SK-N-DZ (cell line): ENCODE data around the gene HPCAL4.

Experiments
- DNase-seq: peaks from one replicate; pipeline ENCODE4 v3.0.0-alpha.2; 2015; ENCODE audit warnings: low spot score

Gene HPCAL4

DNA sequence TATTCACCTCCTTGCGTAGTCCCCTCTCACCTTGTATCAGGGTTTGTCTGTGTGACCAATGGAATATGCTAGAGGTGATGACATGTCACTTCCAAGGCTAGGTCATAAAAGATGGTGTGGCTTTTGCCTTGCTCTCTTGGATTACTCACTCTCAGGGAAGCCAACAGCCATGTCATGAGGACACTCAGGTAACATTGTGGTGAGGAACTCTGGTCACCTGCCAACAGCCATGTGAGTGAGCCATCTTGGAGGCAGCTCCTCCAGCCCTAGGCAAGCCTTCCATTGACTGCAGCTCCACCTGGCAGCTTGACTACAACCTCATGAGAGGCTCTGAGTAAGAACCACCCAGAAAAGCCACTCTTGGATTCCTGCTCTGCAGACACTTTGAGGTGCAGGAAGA, 40.8 kb downstream of the HPCAL4 start:
- no peak for DNase-seq

DNA sequence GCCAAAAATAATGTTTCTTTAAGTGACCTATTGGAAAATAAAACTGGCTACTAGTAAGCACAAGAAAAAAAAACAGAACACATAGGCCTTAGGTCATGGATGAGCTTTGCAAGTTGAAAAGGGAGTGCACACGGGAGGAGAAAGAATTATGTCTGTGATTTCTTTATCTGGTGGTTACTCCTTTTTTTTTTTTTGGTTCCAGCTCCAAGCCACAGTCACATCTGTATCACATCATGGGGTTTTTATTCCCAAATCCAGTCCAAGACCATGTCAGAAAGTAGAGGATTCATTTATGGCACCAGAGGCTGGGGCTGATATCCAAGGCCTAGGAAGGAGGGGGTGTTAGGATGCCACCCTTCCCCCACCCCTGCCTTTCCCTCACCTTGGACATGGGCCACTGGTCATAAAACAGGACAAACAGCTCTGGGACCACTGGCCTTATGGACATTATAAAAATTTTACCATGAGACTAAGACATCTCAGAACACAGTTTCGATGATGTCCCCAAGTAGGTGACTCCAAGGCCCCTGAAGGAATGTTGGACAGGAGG, 41.5 kb downstream of the HPCAL4 start:
- no peak for DNase-seq

DNA sequence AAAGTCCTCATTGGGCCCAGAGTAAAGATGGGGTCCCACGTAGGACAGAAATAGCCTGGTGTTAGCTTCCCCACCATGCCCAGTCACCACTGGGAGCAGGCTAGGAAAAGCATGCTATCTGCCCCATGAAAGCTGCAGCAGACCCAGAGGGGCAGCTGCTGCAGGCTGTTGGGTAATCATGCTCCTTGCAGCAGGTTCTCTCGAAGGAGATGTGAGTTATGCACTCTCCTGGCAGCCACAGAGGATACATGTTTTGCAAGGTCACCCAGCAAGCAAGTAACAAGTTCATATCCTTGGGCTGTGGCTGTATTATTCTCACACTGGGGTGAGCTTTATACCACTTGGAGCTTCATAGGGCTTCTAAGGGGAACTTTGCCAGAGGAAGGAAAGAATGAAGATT, 42.7 kb downstream of the HPCAL4 start:
- DNase-seq: no peak

DNA sequence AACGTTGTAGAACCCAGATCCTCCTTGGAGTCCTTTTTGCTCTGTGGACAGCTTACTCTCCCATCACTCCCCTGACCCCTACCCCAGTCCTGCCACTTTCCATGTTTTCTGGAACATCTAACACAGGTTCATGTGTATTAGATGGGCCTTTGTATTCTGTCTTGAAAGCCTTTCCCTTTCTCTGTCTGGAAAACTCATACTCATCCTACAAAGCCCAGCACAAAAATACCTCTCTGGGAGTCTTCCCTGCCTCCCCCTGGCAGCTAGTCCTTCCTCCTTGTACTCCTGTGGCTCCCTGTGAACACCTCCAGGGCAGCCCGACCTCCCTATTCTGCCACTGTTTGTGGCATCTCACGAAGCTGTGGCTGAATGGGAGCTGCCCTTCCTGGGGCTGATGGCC, 44.0 kb downstream of the HPCAL4 start:
- no peak for DNase-seq

DNA sequence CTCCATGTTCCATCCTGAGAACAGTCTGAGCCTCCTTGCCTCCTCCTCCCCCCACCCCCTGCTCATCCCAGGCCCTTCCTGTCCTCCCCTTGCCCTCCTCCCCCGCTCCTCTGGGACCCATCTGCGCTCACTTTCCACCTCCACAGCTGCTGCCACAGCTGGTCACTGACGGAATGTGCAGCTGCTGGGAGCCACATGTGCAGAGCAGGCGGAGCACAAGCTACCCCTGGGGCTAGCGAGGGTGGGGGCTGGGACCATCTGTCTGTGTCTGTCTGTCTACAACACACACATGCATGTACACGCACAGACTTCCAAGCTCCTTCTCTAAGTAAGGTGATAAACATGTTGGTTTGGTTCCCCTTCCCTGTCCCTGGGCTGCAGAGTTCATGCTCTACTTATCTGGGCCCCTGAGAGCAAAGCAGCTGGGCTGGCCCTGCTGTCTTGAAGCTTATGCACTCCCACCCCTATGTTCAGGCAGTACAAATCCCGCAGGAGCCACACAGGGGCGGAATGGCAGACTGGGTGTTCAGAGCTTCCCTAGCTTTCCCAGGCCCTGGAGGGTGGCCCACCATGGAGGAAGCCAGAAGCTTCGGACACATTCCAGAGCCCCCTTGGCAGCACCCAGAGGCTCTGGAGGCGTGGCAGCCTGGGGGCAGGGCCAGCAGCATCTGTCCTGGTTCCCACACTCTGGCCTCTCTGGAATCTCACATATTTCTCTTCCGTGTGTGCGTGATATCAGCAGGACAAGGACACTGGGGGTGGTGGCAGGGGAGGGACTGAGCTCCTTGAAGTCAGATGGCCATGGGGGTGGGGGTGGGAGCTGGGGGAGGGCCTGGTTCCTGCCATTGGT, 44.8 kb downstream of the HPCAL4 start:
- no peak for DNase-seq

DNA sequence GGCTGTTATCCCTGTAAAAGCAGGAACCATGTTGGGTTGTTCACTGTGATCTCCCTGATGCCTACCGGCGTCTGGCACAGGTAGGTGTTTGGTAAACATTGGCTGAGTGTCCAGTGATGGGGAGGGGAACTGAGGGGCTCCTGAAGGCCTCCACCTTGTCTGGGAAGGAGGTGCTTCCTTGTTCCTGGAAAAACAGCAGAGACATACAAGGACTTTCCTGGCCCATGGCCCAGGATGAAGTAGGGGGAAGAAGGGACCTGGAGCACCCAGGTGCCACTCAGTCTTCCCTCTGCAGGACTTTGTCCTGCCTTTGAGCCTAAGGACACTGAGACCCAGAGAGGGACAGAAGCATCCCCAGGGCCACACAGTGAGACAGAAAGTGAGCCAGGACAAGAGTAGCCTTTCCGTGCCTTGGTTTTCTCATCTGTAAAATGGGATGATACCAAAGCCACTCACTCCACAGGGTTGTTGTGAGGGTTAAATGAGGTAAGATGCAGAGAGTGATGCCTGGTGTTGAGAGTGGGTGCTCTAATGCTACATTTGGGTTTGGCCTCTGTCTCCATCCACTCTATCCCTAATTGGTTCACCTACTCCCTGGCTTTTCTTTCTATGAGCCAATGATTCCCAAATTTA, 45.7 kb downstream of the HPCAL4 start:
- no peak for DNase-seq

DNA sequence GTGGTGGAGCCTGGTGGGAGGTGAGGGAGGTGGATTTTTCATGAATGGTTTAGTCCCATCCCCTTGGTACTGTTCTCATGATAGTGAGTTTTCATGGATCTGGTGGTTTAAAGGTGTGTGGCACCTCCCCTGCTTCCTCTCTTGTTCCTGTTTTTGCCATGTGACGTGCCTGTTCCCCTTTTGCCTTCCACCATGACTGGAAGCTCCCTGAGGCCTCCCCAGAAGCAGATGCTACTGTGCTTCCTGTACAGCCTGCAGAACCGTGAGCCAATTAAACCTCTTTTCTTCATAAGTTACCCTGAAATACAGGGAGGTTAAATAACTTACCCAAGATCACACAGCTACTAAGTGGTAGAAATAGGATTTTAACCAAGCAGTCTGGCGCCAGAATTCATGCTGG, 47.5 kb downstream of the HPCAL4 start:
- DNase-seq: no peak

DNA sequence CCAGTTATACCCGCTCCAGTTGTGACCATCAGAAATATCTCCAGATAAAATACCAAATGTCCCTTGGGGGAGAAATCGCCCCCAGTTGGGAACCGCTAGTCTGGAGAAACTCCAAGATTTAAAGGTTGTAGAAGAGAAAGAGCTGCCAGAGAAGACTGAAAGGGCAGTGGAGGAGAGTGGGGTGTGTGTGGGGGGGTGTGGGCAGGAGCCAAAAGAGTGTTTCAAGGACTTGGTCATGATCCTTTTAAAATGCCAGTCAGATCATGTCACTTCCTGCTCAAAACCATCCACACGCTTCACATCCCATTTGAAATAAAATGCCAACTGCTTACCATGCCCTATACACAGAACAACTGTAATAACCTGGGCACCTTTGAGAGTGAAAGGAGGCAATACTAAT, 48.4 kb downstream of the HPCAL4 start:
- DNase-seq: no peak

DNA sequence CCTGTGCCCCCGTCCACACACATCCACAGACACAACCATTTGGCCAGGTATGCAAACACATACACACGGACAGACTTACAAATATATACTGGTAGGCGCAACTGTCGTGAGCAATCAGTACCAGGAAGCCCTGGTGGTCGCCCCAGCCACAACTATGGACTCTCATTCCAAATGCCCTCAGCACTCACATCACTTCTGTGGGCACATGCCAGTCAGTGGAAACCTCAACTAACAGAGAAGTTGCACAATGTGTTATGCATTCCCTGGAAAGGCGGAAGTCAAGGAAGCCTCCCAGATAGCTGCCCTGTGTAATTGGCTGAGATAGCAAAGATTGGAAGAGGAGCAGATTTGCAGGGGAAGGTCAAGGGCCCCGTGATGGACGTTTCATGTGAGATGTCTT, 50.4 kb downstream of the HPCAL4 start:
- DNase-seq: no peak

DNA sequence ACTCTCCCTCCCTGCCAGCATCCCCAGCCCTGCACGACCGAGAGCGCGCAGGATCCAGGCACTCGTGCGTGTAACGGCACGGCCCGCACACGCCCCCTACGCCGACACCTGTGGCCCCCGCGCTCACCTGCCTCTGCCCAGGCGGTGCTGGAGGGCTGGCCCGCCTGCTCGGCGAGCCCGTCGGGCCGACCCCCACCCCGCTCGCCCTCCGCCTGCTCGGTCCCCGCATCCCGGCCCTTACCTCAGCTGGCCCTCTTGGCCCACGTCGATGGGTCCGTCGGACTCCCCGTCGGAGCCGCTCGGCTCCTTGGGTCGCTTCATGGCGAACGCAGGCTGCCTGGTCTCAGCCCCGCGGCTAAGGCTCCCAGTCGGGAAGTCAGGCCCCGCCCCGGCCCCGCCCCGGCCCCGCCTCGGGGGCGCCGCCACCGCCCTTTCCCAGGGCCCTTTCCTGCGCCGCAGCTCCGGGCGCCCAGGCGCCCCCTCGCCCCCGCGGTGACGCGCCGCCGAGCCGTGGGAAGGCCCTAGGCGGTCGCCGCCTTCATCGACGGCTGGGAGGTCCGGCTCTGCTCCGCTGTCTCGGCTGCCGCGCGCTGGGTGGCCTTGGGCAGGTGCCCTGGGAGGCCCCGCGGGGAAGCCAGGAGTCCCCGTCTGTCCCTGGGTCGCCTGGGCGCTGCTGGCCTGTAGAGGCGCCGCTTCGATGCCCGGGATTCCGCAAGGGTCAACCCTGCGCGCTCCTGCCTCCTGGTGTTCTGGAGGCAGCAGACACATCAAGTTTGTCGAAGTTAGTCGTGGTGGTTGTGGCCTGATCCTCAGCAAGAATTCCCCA, 51.7 kb downstream of the HPCAL4 start, which contains the start of gene HEYL:
Gene HEYL (minus strand): TSS at position 339 of the 826 bp plus-strand sequence. CDS start 18 bp downstream, at position 321.
- DNase-seq: peak; percentile 67

DNA sequence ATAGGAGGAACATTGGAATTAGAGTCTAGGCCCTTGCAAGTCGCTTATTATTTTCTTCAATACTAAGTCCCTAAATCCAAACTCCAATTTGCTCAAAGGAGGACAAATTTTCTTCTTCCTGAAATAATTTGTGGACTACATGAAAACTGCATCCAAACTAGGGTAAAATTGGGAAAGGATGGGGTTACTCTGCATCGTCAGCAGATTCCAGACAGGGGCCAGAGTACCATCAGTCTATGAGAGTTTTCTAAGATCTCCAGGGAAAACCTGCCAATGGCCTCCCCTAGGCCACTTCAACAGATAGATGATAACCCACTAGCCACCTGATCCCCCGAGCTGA, 52.3 kb downstream of the HPCAL4 start:
- no peak for DNase-seq

DNA sequence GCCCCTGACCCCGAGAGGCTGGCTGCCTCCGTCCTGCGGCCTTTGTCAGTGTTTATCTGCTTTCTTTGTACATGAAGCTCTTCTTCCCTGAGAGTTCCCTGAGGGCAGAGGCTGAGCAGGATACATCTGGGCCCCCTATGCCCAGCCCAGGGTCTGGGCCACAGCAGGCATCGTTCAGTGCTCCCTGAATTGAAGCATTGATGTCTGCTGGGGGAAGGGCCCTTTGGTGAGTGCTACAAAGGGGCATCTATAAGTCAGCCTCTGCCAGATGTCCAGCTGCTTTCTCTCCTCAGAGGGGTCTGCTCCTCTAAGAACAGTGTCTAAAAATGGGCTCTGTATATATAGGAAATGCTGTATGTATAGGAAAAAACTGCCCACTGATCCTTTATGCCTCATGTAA, 53.9 kb downstream of the HPCAL4 start:
- DNase-seq: no peak

DNA sequence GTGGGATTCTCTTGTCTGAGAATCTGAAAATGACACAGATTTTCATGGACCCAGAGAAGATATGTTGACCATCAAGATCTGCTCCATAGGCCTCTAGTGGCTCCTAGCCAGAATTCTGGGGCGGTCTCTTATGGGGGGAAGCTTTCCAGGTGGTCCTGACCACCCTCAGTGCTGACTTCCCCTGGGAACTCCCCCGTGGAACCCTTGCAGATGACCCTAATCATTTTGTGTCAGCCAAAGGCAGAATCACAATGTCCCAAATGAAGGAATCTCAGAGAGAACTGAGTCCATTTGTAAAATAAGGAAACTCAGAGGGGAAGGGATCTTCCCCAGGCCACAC, 55.4 kb downstream of the HPCAL4 start:
- DNase-seq: no peak

DNA sequence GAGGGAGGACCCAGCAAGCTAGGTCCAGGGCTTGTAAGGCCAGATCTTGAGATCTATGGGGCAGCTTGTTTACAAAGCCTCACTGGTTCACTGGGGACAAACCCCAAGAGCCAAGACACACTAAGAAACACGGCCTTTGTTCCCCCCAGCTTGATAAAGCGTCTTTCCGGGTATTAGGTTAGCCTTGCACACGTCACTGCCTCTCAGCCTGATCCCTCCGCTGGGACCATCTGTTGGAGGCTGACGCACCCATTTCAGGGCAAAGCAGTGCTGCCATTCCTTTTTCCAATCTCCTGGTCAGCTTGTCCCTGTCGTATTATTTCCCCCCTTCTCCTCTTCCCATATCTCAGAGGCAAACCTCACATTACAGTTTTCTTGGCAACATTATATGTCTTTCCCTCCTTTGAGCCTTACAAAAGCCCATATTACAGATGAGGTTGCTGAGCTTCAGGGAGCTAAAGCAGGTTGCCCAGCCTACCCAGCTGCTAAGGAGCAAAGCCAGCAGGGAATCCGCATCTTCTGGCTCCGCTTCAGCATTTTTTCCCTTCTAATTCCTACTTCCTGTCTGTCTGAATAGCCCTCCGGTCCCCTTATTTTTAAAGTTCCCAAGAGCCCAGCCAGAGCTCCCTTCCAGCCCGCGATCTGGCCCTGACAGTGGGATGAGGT, 55.9 kb downstream of the HPCAL4 start:
- DNase-seq: no peak

DNA sequence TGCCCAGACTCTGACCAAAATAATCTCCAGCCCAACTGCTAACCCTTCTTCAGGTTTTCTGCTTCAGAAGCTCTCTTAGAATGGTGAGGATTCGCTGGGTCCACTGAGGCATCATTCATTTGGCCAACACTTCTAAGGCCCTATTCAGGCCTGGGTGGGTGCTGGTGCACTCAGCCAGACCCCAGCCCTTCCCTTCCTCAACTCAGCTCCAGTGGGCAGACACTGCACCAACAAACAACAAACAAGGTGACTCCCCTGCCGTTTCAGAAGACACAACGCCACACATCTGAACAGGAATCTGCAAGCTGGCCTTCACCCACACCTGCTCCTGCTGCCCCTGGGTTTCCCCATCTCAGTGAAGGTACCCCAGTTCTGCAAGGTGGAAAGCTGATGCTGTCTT, 57.8 kb downstream of the HPCAL4 start:
- no peak for DNase-seq

DNA sequence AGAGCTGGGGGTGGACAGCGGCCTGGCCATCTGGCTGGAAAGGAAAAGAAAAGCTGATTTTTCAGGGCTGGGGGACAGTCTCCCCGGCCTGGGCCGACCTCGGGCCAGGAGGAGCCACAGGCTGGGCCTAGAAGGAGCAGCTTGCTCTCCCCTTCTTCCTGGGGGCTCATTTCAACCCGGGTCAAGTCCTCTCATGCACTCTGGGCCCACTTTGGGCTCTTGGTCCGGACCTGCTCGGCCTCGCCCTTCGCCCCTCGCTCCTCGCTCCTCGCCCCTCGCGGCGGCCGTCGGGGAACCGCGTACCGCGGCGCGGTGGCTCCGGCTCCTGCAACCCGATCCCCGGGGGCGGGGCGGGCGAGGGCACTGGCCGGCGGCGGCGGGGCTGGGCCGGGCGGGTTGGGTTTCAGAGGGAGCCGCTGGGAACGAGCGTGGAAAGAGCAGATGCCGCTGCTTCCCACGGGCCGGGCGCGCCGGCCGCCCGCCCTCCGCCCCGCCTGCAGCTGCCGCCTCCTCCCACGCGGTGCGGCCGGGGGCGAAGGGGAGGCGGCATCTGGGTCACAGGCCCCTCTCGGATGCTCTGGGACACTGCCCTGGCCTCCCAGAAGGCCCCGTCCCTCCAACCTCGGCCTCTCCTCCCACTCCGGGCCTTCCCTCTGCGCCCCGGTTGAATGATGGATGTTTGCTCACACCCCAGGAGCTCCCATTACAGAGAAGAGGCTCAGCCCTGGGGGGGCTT, 58.4 kb downstream of the HPCAL4 start:
- no peak for DNase-seq

DNA sequence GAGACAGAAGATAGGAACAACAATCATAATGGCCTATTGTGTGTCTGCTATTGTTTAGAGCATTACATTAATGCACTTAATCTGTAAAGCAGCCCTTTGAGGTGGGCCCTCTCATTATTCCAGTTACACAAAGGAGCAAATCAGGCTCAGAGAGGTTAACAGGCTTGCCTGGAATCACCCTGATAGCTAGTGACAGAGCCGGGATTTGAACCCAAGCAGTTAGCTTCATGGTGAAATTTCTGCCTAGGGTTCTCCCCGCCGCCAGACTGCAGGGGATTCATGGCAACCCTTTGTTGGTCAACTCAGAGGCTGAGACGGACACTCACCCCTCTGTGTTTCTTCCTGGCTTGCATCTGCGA, 58.9 kb downstream of the HPCAL4 start:
- no peak for DNase-seq

DNA sequence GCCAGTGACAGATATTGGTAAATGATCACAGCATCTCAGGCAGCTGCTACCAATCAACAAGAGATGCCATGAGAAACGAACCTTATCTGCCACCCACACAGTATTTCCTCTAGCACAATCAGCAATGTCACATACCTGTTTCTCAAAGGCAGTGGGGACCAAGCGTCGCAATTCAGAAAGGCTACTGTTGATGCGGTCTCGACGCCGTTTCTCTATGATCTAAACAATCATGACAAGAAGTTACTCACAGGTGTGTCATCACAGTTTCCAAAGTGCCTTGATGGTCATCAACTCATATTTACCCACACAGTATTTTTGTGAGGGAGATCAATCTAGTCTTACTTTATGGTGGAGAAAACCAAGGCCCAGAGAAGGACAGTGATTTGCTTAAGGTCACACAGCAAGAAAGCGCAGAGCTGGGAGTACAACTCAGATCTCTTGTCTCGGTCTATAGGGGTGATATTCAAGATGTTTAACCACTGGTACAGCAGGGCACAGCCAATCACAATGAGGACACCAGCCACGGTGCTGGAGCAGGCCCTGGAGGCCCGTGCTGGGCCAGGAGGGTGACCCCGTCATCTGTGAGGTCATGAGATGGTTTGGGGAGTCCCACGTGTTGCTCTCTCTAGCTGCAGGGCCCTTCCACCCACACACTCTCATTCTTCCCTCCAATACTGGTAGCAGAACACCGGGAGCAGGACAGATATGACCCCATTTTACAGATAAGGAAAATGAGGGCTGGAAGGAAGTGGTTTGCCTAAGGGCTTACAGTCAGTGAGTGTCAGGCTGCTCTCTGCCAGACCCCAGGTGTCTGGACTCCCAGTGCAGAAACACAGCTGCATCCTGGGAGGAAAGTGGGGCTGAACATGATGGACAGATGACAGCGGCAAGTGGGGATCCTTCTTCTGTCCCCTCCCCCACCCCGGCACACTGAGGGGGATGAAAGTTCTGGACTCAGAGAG, 59.6 kb downstream of the HPCAL4 start:
- no peak for DNase-seq

DNA sequence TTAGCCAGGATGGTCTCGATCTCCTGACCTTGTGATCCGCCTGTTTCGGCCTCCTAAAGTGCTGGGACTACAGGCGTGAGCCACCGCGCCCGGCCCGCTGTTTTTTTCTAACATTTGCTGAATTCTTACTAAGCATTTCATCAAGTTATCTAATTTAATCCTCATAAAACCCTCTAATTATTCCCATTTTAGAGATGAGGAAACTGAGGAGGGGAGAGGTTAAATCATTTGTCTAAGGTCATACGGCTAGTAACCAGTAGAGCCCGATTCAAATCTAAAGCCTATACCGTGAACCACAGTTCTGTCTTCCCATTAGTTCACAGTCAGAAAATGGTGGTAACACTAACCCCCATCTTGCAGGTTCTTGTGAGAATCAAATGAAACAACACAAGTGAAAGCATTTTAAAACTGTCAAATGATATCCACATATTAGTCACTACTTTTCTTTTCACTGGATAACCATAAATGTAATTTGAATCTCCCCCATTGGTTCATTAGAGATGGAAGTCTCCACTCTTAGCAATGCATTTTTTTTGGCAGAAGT, 62.4 kb downstream of the HPCAL4 start:
- DNase-seq: no peak
